Panc1 (cell line): ENCODE data around the gene UPP1.
"Not testable (repeated sequence)": the region's sequence is repeated elsewhere in the genome, so short reads cannot be mapped to it uniquely, and the experiment has no call there.

Experiments used
- POLR2AphosphoS5 ChIP-seq: IDR thresholded peaks from 2 replicates; pipeline ENCODE4 v1.6.1; 2012; ENCODE audit warnings: mild to moderate bottlenecking, low read depth, low read length, moderate library complexity
- TCF7L2 ChIP-seq: IDR thresholded peaks from 2 replicates; pipeline ENCODE4 v1.6.1; 2011; ENCODE audit warnings: mild to moderate bottlenecking, low read depth, low read length, inconsistent platforms
- TF ChIP-seq, protein P1 (sequence below): fragments of 450-650 bp; IDR thresholded peaks from 2 replicates; pipeline ENCODE4 v1.5.1; 2017; ENCODE audit warnings: mild to moderate bottlenecking
- TF ChIP-seq, protein P2 (sequence below), 2 experiments: IDR thresholded peaks; 2 replicates each; pipeline ENCODE4 v1.6.1; 2011 to 2012; ENCODE audit warnings: low read depth in 2 of 2, control low read depth in 1 of 2, low read length in 1 of 2, mild to moderate bottlenecking in 1 of 2, moderate library complexity in 1 of 2; ENCODE audit not compliant: insufficient read depth in 1 of 2

DNA sequence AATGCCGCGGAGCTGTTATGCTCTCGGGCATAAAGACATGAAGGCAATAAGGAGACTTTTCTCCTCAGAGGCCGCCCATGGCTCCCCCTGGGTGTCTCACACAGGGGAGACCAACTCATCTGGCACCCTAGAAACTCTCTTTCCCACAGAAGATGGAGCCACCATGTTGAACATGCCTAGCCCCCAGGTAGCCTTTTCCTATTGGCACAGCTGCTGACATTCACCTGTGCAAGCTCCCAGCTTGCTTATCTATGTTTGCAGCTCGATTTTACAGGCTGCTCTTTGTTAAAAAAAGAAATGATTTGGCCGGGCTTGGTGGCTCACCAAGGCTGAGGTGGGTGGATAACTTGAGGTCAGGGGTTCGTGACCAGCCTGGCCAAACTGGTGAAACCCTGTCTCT lies 58.6 kb downstream of the UPP1 start:
- TF ChIP-seq, protein P1, sequence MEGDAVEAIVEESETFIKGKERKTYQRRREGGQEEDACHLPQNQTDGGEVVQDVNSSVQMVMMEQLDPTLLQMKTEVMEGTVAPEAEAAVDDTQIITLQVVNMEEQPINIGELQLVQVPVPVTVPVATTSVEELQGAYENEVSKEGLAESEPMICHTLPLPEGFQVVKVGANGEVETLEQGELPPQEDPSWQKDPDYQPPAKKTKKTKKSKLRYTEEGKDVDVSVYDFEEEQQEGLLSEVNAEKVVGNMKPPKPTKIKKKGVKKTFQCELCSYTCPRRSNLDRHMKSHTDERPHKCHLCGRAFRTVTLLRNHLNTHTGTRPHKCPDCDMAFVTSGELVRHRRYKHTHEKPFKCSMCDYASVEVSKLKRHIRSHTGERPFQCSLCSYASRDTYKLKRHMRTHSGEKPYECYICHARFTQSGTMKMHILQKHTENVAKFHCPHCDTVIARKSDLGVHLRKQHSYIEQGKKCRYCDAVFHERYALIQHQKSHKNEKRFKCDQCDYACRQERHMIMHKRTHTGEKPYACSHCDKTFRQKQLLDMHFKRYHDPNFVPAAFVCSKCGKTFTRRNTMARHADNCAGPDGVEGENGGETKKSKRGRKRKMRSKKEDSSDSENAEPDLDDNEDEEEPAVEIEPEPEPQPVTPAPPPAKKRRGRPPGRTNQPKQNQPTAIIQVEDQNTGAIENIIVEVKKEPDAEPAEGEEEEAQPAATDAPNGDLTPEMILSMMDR: not testable (repeated sequence)
- TF ChIP-seq, protein P2, sequence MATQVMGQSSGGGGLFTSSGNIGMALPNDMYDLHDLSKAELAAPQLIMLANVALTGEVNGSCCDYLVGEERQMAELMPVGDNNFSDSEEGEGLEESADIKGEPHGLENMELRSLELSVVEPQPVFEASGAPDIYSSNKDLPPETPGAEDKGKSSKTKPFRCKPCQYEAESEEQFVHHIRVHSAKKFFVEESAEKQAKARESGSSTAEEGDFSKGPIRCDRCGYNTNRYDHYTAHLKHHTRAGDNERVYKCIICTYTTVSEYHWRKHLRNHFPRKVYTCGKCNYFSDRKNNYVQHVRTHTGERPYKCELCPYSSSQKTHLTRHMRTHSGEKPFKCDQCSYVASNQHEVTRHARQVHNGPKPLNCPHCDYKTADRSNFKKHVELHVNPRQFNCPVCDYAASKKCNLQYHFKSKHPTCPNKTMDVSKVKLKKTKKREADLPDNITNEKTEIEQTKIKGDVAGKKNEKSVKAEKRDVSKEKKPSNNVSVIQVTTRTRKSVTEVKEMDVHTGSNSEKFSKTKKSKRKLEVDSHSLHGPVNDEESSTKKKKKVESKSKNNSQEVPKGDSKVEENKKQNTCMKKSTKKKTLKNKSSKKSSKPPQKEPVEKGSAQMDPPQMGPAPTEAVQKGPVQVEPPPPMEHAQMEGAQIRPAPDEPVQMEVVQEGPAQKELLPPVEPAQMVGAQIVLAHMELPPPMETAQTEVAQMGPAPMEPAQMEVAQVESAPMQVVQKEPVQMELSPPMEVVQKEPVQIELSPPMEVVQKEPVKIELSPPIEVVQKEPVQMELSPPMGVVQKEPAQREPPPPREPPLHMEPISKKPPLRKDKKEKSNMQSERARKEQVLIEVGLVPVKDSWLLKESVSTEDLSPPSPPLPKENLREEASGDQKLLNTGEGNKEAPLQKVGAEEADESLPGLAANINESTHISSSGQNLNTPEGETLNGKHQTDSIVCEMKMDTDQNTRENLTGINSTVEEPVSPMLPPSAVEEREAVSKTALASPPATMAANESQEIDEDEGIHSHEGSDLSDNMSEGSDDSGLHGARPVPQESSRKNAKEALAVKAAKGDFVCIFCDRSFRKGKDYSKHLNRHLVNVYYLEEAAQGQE (IDR thresholded peaks at IDR 0.05; ENCODE audit: insufficient read depth in 1 of 2, low read depth in 2 of 2, low read length in 1 of 2): not testable (repeated sequence)
- TF ChIP-seq POLR2AphosphoS5, TCF7L2: not testable (repeated sequence)
